ENCODE results near the gene MYOD1.

MYOD1 gene

GRCh38 chr11:17719028-17719937 lies at the start of gene MYOD1:
Gene MYOD1 (plus strand): TSS chr11:17719571. CDS start chr11:17719783, 212 bp downstream.
- DNase-seq (ENCODE audit: low read depth, low spot score) = no peak

DNA sequence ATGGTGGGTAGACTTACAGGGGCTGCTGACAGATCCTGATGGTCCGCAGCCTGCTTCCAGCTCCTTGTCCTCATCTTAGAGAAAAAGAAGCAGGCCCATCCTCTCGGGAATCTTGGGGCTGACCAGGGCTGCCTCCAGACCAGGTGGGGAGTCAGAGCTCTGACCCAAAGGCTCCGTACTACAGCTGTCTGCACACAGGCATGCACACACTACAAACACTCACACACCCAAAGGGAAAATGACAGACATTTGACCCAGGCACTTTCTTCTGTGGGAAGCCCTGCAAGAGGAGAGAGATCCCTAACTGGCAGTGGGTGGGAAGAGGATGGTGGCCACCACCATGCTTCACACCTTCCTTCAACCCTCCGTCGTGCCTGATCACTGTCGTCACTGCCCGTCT lies 46.9 kb upstream of the MYOD1 start:
- no peak for DNase-seq (ENCODE audit: low read depth, low spot score)

- DNase-seq (ENCODE audit: low read depth, low spot score) = no peak
Observed at GRCh38 chr11:17673951-17674350, 45.4 kb upstream of the MYOD1 start.

DNA sequence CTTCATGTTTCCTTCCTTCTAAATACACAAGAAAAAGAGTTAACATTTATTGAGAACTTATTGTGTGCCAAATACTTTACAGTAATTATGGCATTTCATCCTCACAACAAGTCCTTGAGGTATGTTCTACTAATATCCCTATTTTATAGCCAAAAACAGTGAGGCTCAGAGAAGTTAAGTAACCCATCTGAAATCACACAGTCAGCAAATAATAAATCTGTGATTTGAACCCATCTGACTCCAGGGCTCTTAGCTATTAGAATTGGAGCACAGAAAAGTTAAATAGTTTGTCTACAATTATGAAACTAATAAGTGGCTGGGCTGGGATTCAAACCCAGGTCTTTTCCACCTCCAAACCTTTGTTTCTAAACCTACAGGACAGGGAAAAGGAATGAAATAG lies 36.5 kb upstream of the MYOD1 start:
- DNase-seq (ENCODE audit: low read depth, low spot score) = no peak

DNA sequence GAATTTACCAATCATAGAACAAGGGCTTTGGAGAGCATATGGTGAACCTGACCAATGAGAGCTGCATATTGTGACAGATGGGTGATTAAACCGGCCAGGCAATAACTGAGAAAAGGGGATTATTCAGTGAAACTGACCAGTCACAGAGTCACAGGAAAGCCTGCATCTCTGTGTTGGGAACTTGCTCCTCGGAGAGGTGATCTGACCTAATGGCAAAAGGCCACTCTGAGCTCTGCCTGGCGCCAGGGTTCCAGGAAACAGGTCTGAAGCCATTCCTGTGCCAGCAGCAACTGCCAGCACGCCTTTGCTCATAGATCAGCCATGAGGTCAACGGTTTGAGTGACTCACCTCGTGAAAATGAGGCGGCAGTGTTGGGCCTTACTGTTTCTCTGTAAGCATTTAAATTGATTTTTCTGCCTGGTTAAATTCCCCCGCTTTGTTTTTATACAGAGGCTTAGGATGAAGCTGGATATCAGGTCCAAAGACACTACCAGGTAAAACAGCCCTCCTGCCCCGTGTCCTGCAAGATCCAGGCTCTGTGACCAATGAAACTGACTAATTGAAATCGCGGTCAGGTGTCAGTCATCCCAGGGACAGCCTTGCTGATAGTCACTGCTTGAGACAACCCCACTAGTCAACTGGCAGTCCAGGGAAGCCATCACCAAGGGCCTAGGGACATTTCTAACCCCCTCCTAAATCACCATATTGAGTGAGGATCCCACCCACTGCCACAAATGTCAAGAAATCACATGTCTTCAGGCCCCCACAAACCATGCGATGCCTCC lies 35.8 kb upstream of the MYOD1 start:
- no peak for DNase-seq (ENCODE audit: low read depth, low spot score)

DNA sequence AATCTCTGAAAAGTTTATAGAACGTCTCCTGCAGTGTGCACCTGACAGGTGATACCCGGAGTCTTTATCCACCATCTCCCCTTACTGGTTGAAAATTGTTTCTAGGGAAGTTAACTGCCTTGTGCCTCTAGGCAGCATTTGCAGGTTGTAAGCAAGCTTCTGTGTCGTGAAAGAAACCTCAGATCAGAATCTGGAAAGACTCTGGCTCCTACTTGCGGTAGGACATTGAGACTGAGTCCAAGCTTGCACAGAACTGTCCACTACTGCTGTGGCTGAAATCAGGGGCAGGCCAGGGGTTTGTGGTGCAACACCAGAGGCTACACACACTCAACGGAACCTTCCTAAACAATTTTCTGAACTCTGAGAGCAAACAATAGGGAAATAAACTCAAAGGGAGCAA lies 34.8 kb upstream of the MYOD1 start:
- no peak for DNase-seq (ENCODE audit: low read depth, low spot score)

DNA sequence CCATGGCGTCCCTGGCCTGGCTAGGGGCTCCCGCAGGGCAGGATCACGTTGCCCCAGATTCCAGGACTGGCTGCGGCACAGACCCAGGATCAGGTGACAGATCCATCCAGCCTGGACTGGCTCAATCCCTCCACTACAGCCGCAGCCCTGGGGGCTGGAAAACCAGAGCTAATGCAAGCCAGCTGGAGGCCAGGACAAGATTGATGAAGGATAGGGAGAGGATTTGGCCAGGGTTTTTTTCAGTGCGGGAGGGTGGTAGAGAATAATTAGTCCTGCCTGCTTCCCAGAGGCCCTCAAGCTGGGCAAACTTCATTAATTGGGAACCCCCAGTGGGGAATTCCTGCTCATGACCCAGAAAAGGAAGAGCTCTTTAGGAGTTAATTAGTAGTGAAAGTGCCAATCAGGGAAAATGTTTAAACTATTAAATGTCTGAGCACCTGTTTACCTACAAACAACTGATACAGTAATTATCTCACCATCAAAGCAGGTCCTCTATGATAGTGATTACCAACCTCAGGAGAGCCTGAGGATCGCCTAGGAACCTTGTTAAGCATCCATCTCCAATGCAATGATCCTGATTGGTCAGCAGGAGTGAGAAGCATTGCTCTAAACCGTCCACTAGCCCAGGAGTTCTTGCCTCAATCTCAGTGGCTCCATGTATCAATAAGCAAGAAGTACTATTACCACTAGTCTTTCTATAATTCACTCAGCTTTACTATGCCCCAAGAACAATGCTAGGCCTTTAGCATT lies 33.0 kb upstream of the MYOD1 start:
- DNase-seq (ENCODE audit: low read depth, low spot score) = no peak

DNA sequence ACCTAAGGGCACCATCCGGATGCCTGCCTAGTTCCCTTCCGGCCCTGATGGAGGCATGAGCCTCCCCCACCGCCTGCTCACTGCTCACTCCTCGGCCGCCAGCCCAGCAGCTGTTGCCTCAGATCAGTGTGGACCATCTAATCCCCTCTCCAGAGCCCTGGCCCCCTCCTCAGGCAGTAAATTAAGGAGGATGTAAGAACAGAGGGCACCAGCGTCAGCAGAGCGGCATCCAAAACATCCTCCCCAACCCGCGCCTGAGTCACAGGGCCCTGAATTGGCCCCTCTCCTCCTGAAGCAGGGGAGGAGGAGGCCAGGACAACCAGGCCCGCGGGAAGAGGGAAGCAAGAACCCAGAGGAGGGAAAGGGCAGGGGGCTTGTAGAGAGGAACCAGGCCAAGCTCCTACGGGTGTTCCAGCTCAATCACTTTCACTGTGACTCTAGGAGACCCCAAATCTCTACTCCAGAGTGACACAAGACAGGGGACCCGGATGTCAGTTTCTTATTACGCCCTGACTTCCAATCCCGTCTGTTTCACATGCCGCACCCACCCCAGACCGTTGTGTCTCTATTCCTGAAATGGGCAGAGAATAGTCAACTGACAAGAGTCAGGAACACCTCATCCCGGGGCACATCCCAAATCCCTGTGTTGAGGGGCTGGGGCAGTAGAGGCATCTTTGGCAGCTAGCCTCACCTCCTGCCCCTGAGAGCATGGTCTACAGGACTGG lies 31.3 kb upstream of the MYOD1 start:
- no peak for DNase-seq (ENCODE audit: low read depth, low spot score)

GRCh38 chr11:17691550-17691949 lies 27.8 kb upstream of the MYOD1 start:
- DNase-seq (ENCODE audit: low read depth, low spot score) = no peak

DNA sequence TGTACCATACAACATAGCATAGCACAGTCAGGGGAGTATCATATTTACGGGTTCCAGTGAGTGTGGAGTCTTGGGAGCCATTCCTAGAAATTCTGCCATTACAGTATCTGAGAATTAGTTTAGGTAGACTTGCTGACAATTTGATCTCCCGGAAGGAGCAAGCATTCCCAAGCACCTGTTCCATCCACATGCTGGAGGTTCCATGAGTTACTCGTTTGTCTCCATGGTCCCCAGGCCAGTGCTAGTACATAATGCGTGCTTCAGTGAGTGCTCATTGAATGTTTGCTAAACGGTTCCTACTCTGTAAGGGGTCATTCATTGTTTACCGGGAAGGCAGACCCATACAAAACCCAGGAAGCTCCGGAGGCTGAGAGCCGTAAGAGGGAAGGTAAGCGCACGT lies 27.4 kb upstream of the MYOD1 start:
- DNase-seq (ENCODE audit: low read depth, low spot score) = no peak

DNA sequence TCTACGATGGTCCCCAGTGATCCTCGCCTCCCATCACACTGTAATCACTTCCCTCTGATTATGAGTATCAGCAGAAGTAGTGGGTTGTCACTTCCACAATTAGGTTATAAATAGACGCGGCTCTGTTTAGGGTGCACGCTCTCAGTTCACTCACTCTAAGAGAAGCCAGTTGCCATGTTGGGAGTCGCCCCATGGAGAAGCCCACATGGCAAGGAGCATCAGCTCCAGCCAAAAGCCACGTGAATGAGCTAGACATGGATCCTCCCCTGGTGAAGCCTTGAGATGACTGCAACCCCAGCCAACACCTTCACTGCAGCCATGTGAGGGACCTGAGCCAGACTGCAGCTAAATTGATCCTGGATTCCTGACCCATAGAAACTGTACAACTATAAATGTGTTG lies 26.4 kb upstream of the MYOD1 start:
- DNase-seq (ENCODE audit: low read depth, low spot score) = no peak

- no peak for DNase-seq (ENCODE audit: low read depth, low spot score)
Observed at GRCh38 chr11:17693531-17693930, 25.8 kb upstream of the MYOD1 start.

GRCh38 chr11:17694494-17695110 lies 24.8 kb upstream of the MYOD1 start:
- DNase-seq (ENCODE audit: low read depth, low spot score) = no peak

DNA sequence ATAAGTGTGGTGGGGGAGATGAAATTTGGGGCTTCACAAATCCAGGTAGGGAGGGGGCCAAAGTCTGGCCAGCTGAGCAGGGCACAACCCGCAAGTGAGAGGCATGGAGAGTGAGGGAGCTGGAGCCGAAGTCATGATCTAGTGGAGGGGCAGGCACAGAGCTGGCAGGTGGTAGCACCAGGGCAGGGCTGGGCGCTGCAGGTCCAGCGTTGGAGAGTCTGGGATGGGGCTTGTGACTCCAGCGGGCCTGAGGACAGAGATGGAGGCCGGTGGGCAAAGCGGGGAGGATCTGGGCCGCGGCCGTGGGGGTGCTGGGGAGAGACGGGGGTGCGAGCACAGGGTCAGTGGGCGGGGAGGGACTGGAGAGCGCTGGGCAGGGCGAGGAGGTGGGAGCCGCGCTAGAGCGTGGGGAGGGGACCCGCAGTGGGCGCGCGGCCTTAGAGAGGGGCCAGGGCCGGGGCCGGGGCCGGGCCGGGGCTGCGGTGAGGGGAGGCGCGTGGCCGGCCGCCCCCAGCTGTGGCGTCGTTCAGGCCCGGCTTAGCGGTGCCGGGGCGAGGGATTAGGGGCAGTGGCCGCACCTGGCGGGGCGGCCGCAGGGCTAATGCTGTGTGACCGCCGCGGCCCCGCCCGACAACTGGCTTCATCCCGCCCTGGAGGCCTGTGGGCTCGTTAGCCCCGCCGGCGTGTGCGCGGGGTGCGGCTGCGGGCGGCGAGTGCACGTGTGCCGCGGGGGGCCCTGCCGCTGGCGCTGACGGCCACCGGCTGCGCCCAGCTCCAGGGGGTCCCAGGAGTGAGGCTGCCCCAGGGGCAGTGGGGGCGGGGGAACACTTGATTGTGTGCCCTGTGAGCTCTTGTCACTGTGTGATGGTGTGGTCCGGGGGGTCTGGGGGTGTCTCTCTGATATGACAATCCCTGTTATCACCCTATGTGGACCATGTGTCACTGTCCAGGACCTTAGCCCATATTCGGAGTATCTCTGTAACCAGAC lies 23.6 kb upstream of the MYOD1 start:
- no peak for DNase-seq (ENCODE audit: low read depth, low spot score)

- no peak for DNase-seq (ENCODE audit: low read depth, low spot score)
Observed at GRCh38 chr11:17696741-17697140, 22.6 kb upstream of the MYOD1 start.

GRCh38 chr11:17697175-17697949 lies 22.0 kb upstream of the MYOD1 start:
- no peak for DNase-seq (ENCODE audit: low read depth, low spot score)

DNA sequence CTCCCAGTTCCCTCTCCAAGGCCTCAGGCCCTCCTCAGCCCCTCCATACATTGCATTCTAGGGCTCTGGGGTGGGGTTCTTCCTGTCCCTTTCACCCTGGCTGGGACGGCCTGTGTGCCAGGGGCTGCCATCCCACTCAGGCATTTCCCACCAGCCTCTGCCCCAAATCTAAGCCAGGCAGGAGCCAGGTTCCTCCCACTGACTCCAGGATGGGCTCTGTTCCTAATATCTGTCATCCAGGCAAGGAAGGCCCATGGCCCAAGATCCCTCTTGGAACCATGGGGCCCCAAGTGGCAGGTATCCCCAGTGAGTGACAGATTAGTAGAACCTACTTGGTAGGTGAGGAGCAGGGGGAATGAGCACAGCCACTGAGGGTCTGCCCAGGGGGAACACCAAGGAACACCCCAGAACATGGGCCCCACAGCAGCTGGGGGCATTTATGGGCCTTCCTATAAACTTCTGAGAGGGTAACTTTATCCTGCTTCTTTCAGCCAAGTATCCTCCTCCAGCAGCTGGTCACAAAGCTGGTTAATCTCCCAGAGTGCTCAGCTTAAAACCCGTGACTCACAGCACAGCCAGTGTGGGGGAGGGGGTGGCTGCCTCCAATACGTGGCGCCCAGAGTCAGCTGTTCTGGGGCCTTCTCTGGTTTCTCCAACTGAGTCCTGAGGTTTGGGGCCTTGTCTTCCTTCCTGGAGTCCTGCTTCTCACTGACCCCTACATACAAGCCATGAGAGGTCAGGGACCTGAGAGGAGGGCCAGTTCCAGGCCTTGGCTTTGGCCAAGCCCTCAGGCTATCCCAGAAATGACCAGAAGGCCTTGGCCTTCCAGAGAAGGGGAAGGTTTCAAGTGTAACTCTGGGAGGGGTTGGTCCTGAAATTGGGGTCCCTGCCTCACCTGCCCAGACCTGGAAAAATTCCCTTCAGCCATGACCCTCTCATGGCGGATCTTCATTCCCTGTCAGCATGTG lies 19.9 kb upstream of the MYOD1 start:
- no peak for DNase-seq (ENCODE audit: low read depth, low spot score)

GRCh38 chr11:17700991-17701390 lies 18.4 kb upstream of the MYOD1 start:
- DNase-seq (ENCODE audit: low read depth, low spot score) = no peak
